DLD1 (cell line): ENCODE results near the gene KCNJ15.
"Not testable (repeated sequence)": the region's sequence is repeated elsewhere in the genome, so short reads cannot be mapped to it uniquely, and the experiment has no call there.

Source experiments
- in situ Hi-C: cut with HindIII; loops from 2 replicates; pipeline ENCODE4 v1.10.0; 2017; ENCODE audit warnings: low sequenced_read_pairs

Gene KCNJ15

GRCh38 chr21:38243732-38244406 lies 12.9 kb upstream of the KCNJ15 start:
- in situ Hi-C loops = no loop called here

- in situ Hi-C loops = no loop called here
Observed at GRCh38 chr21:38244407-38244787, 12.4 kb upstream of the KCNJ15 start.

GRCh38 chr21:38244885-38245869 lies 11.6 kb upstream of the KCNJ15 start:
- in situ Hi-C loops = no loop called here

GRCh38 chr21:38246511-38246910 lies 10.3 kb upstream of the KCNJ15 start:
- in situ Hi-C loops = no loop called here

- in situ Hi-C loops = not testable (repeated sequence)
Observed at GRCh38 chr21:38247054-38247453, 9.7 kb upstream of the KCNJ15 start.

- in situ Hi-C loops = no loop called here
Observed at GRCh38 chr21:38247738-38248510, 8.9 kb upstream of the KCNJ15 start.

- in situ Hi-C loops = no loop called here
Observed at GRCh38 chr21:38249256-38249655, 7.5 kb upstream of the KCNJ15 start.

GRCh38 chr21:38249696-38250278 lies 7.0 kb upstream of the KCNJ15 start:
- in situ Hi-C loops = no loop called here

GRCh38 chr21:38250991-38251418 lies 5.8 kb upstream of the KCNJ15 start:
- in situ Hi-C loops = no loop called here

- in situ Hi-C loops = no loop called here
Observed at GRCh38 chr21:38254970-38255369, 1.8 kb upstream of the KCNJ15 start.

GRCh38 chr21:38255571-38256117 lies 1.1 kb upstream of the KCNJ15 start:
- in situ Hi-C loops = no loop called here

- in situ Hi-C loops = no loop called here
Observed at GRCh38 chr21:38257667-38258066, 876 bp downstream of the KCNJ15 start.

GRCh38 chr21:38258521-38259485 lies 2.0 kb downstream of the KCNJ15 start:
- in situ Hi-C loops = no loop called here

- in situ Hi-C loops = no loop called here
Observed at GRCh38 chr21:38259665-38260064, 2.9 kb downstream of the KCNJ15 start.

- in situ Hi-C loops = no loop called here
Observed at GRCh38 chr21:38260426-38260825, 3.6 kb downstream of the KCNJ15 start.

GRCh38 chr21:38261851-38262250 lies 5.1 kb downstream of the KCNJ15 start:
- in situ Hi-C loops = no loop called here

GRCh38 chr21:38263493-38263892 lies 6.7 kb downstream of the KCNJ15 start:
- in situ Hi-C loops = no loop called here

- in situ Hi-C loops = no loop called here
Observed at GRCh38 chr21:38264571-38264970, 7.8 kb downstream of the KCNJ15 start.

GRCh38 chr21:38265166-38265565 lies 8.4 kb downstream of the KCNJ15 start:
- in situ Hi-C loops = no loop called here
